ENCODE data around the gene TCERG1L. TPM values are rescaled to one million over a fixed set of nuclear protein-coding genes. Genes with fewer than 3 reads are reported as not detected.

TCERG1L gene
- polyA plus RNA-seq, 3 donors = not detected

- H2AFZ ChIP-seq (ENCODE audit: insufficient read depth, low read depth, low read length, poor library complexity, severe bottlenecking) = no peak overlapping the region
- TF ChIP-seq CTCF (IDR thresholded peaks at IDR 0.05) = no peak
- H3K4me1 ChIP-seq (ENCODE audit: control insufficient read depth in 1 of 2, insufficient read depth in 2 of 2, low read length in 2 of 2) = no peaks in the 10 kb centered on the region
- WGBS (ENCODE audit: insufficient coverage) = 93% methylated on average over 18 of the region's 19 CpGs
- Mint-ChIP-seq H3K4me1 (no peaks in the 10 kb centered on the region), H3K9me3 (peaks cover 0 to 2% (median 0%) of the 10 kb centered on the region in 7 donors), H3K36me3 (no peaks in the 10 kb centered on the region), H3K27ac (peak overlapping the region in 1 of 7 donors; percentile 32), H3K4me3 (no peak overlapping the region), H3K27me3 (ENCODE audit: low read depth in 3 of 3) (peaks cover 0 to 2% (median 0%) of the 10 kb centered on the region in 3 donors)
- no peaks in the 10 kb centered on the region for H3K9me3 ChIP-seq (replicated peaks in 1 of 2; ENCODE audit: control insufficient read depth in 1 of 2, insufficient read depth in 1 of 2, low read length in 2 of 2)
- DNase-seq = no peak
- H3K79me2 ChIP-seq (ENCODE audit: insufficient read depth, low read length) = no peaks in the 10 kb centered on the region
- no peaks in the 10 kb centered on the region for H3K27me3 ChIP-seq (ENCODE audit: control insufficient read depth in 2 of 2, insufficient read depth in 2 of 2, low read length in 2 of 2)
- H3K4me3 ChIP-seq (replicated peaks in 1 of 3; ENCODE audit: low read depth in 2 of 3, low read length in 3 of 3) = no peak overlapping the region
- no peaks in the 10 kb centered on the region for H3K36me3 ChIP-seq (replicated peaks in 1 of 2; ENCODE audit: control insufficient read depth in 1 of 2, insufficient read depth in 2 of 2, low read length in 2 of 2)
- intact Hi-C loops (cut with micrococcal nuclease) = no loop called here
- no peak overlapping the region for H3K4me2 ChIP-seq (replicated peaks; ENCODE audit: extremely low read depth, low read length, poor library complexity, severe bottlenecking)
- H3K27ac ChIP-seq (ENCODE audit: low read depth in 1 of 2, low read length in 2 of 2) = no peak overlapping the region
- H4K20me1 ChIP-seq (ENCODE audit: insufficient read depth, low read length) = no peaks in the 10 kb centered on the region
- no peak overlapping the region for H3K9ac ChIP-seq (ENCODE audit: insufficient read depth, low read length, poor library complexity, severe bottlenecking)
Observed at GRCh38 chr10:131274133-131274880, 37.2 kb downstream of the TCERG1L start.

- no peak for DNase-seq
- 87% methylated on average over 7 of the region's 10 CpGs for WGBS (ENCODE audit: insufficient coverage)
- TF ChIP-seq CTCF (IDR thresholded peaks at IDR 0.05) = no peak
- no peaks in the 10 kb centered on the region for H3K9me3 ChIP-seq (replicated peaks in 1 of 2; ENCODE audit: control insufficient read depth in 1 of 2, insufficient read depth in 1 of 2, low read length in 2 of 2)
- H3K4me3 ChIP-seq (replicated peaks in 1 of 3; ENCODE audit: low read depth in 2 of 3, low read length in 3 of 3) = no peak overlapping the region
- H3K9ac ChIP-seq (ENCODE audit: insufficient read depth, low read length, poor library complexity, severe bottlenecking) = no peak overlapping the region
- no peaks in the 10 kb centered on the region for H3K4me1 ChIP-seq (ENCODE audit: control insufficient read depth in 1 of 2, insufficient read depth in 2 of 2, low read length in 2 of 2)
- H3K27ac ChIP-seq (ENCODE audit: low read depth in 1 of 2, low read length in 2 of 2) = no peak overlapping the region
- H3K79me2 ChIP-seq (ENCODE audit: insufficient read depth, low read length) = no peaks in the 10 kb centered on the region
- no peaks in the 10 kb centered on the region for H3K4me1 Mint-ChIP-seq
- H3K4me3 Mint-ChIP-seq = no peak overlapping the region
- H3K27ac Mint-ChIP-seq = no peak overlapping the region
- H3K4me2 ChIP-seq (replicated peaks; ENCODE audit: extremely low read depth, low read length, poor library complexity, severe bottlenecking) = no peak overlapping the region
- H4K20me1 ChIP-seq (ENCODE audit: insufficient read depth, low read length) = no peaks in the 10 kb centered on the region
- peaks cover 0 to 2% (median 0%) of the 10 kb centered on the region in 7 donors for H3K9me3 Mint-ChIP-seq
- peaks cover 0 to 2% (median 0%) of the 10 kb centered on the region in 3 donors for H3K27me3 Mint-ChIP-seq (ENCODE audit: low read depth in 3 of 3)
- no peaks in the 10 kb centered on the region for H3K36me3 Mint-ChIP-seq
- H3K27me3 ChIP-seq (ENCODE audit: control insufficient read depth in 2 of 2, insufficient read depth in 2 of 2, low read length in 2 of 2) = no peaks in the 10 kb centered on the region
- H3K36me3 ChIP-seq (replicated peaks in 1 of 2; ENCODE audit: control insufficient read depth in 1 of 2, insufficient read depth in 2 of 2, low read length in 2 of 2) = no peaks in the 10 kb centered on the region
- intact Hi-C loops (cut with micrococcal nuclease) = no loop called here
- no peak overlapping the region for H2AFZ ChIP-seq (ENCODE audit: insufficient read depth, low read depth, low read length, poor library complexity, severe bottlenecking)
Observed at GRCh38 chr10:131273476-131273875, 38.0 kb downstream of the TCERG1L start.
